SH-SY5Y (cell line): Measurements from ENCODE around the gene NDUFAF3.

ENCODE experiments used
- GATA2 ChIP-seq: IDR thresholded peaks from 2 replicates; pipeline ENCODE4 v1.6.1; 2011; ENCODE audit warnings: mild to moderate bottlenecking, low read depth, low read length
- GATA3 ChIP-seq: IDR thresholded peaks from 2 replicates; pipeline ENCODE4 v1.6.1; 2011; ENCODE audit warnings: low read depth, mild to moderate bottlenecking, low read length, moderate library complexity

NDUFAF3 gene

GRCh38 chr3:48991851-48992545, 29.9 kb upstream of the NDUFAF3 start:
- TF ChIP-seq GATA3 = no peak
- TF ChIP-seq GATA2 = no peak

GRCh38 chr3:48993834-48994233, 28.1 kb upstream of the NDUFAF3 start:
- TF ChIP-seq GATA2 (peak; percentile 54; the same call in 1 of the 2 replicates), GATA3 (no peak)

GRCh38 chr3:48996640-48997039, 25.3 kb upstream of the NDUFAF3 start:
- TF ChIP-seq GATA2 (no peak), GATA3 (no peak)

GRCh38 chr3:48997102-48997635, 24.8 kb upstream of the NDUFAF3 start:
- TF ChIP-seq GATA2 (no peak), GATA3 (no peak)

GRCh38 chr3:48997714-48998637, 23.9 kb upstream of the NDUFAF3 start:
- TF ChIP-seq GATA2 (no peak), GATA3 (no peak)

GRCh38 chr3:48999085-48999858, 22.6 kb upstream of the NDUFAF3 start:
- TF ChIP-seq GATA3 (no peak), GATA2 (no peak)

GRCh38 chr3:49001155-49001554, 20.8 kb upstream of the NDUFAF3 start:
- TF ChIP-seq GATA3 (no peak), GATA2 (no peak)

GRCh38 chr3:49004352-49005302, 17.3 kb upstream of the NDUFAF3 start:
- TF ChIP-seq GATA3 (no peak), GATA2 (no peak)

- TF ChIP-seq GATA2 = no peak
- TF ChIP-seq GATA3 = no peak
Measured at GRCh38 chr3:49005303-49005680, 16.6 kb upstream of the NDUFAF3 start.

- no peak for TF ChIP-seq GATA2
- no peak for TF ChIP-seq GATA3
Measured at GRCh38 chr3:49005998-49006397, 15.9 kb upstream of the NDUFAF3 start.

GRCh38 chr3:49006408-49007067, 15.4 kb upstream of the NDUFAF3 start:
- TF ChIP-seq GATA2 (no peak), GATA3 (no peak)

- no peak for TF ChIP-seq GATA2
- no peak for TF ChIP-seq GATA3
Measured at GRCh38 chr3:49007068-49007770, 14.7 kb upstream of the NDUFAF3 start, which contains the start of gene WDR6. Gene WDR6 (plus strand): TSS chr3:49007391. CDS start chr3:49007432, 41 bp downstream.
